Left ventricle myocardium superior (tissue), 1 donor: ENCODE data around the gene GNA12. TPM values are rescaled to one million over a fixed set of nuclear protein-coding genes. Genes with fewer than 3 reads are reported as not detected.
"Not testable (repeated sequence)": the region's sequence is repeated elsewhere in the genome, so short reads cannot be mapped to it uniquely, and the experiment has no call there.

Experiments
- ATAC-seq: fragments of 200-7000 bp; cut with Tn5 transposase; one replicate; pipeline ENCODE4 v1.9.1; 2020; ENCODE audit warnings: mild to moderate bottlenecking, moderate library complexity
- DNase-seq: peaks from one replicate; pipeline ENCODE4 v3.0.0-alpha.2; 2020
- intact Hi-C: fragments of 100-400 bp; cut with micrococcal nuclease; formaldehyde crosslinking; loops from one replicate; pipeline ENCODE4 v1.11.0; 2022
- total RNA-seq: library from RNA; stranded (reverse); fragmentation: NEBNext Ultra II Directional; extraction: Animal tissue kit (Norgen Biotek cat#: 25700); gene quantifications from one replicate; pipeline ENCODE4 v1.2.1, GENCODE V29; 2021
- donor health status: DM: no; HTN: yes; CAD: no; lungs with severe emphysema.

Gene GNA12
- total RNA-seq, 1 donor from 2014 or later: 40.4 TPM

DNA sequence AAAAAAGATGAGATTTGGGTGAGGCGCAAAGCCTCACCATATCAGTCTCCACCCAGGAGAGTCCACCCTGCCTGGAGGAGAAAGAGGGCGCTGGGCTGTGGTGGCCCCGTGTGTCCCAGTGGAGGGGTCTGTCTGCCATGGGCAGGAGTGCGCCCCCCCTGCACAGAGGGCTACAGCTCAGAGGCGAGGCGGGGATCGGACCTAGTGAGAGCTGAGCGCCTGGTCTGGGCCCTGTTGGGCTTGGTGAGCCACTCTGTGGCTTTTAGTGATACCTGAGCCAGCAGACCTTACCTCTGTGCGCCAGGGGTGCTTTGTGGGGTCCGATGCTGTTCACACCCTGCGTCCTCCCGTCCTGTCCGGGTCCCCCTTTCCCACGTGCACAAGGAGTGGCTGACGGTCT is 25.9 kb upstream of the GNA12 start:
- intact Hi-C loops: no loop called here
- DNase-seq (no peak), ATAC-seq (no peak)

DNA sequence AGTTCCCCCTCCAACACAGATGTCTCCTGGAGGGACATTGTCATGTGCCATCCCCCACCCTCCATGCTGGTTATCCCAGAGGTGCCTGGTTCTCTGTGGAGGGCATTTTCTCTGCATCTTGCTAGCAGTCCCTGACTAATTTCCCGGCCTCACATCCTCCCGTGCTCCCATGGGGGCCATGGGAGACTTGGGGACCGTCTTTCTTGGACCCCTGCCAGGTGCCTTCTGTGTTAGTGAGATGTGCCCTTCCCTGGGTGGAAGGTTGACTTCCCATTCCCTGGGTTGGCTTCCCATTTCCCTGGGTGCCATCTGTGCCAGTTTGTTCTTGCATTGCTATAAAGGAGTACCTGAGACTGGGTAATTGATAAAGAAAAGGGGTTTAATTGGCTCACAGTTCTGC is 22.5 kb upstream of the GNA12 start:
- DNase-seq (no peak), ATAC-seq (no peak)
- intact Hi-C loops: no loop called here

DNA sequence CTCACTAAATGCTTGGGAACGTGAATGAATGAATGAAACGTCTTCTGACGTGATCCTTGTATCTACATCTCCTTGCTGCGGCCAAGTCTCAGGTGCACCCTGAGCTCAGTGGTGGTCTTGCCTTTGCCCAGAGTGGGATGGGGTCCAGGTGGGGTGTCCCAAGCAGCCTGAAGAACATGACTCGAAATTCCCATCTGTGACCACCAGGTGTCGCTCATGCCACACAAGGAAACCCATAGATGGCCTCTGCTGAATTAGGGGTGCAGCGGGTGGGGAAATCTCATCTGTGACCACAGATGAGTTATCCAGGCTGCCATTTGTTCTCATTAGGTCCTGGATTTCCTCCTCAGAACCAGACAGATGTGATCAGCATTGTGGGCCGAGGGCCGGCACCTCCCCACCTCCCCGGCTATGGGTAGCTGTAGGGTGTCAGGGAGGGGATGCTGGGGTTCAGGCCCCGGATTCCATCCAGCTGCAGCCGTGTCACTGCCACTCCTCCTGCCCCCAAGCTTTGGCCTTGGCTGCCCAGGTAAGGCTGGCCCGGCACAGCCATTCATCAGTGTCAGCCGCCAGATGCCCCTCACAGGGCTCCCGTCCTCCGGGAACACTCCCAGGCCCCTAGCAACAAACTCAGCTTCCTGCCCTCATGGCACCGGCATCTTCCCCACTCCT is 21.0 kb upstream of the GNA12 start:
- peak; percentile 70 for DNase-seq
- intact Hi-C loops: no loop called here
- peak; percentile 47 for ATAC-seq

DNA sequence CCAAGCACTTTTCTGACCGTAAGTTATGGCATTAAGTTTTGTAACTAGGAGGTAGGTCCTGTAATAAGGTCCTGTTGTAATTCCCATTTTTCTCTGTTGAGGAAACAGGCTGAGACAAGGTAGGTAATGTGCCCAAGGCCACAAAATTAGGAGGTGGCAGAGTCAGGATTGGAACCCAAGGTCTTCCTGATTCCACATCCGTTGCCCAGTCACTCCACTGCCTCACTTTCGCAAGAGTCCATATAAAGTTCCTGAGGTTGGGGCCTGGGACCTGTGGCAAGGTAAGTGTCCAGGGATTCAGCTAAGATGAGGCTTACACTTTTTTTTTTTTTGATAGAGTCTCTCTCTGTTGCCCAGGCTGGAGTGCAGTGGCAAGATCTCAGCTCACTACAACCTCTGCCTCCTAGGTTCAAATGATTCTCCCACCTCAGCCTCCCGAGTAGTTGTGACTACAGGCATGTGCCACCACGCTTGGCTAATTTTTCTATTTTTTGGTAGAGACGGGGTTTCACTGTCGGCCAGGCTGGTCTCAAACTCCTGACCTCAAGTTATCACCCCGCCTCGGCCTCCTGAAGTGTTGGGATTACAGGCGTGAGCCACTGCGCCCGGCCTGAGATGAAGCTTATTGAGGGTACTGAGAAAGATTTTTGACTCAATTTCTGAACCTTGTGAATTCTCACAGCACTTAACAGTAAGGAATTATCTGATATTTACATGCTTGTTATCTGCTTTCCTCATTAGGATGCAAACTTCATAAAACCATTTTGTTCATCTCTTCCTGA is 20.3 kb upstream of the GNA12 start:
- no peak for DNase-seq
- intact Hi-C loops: no loop called here

DNA sequence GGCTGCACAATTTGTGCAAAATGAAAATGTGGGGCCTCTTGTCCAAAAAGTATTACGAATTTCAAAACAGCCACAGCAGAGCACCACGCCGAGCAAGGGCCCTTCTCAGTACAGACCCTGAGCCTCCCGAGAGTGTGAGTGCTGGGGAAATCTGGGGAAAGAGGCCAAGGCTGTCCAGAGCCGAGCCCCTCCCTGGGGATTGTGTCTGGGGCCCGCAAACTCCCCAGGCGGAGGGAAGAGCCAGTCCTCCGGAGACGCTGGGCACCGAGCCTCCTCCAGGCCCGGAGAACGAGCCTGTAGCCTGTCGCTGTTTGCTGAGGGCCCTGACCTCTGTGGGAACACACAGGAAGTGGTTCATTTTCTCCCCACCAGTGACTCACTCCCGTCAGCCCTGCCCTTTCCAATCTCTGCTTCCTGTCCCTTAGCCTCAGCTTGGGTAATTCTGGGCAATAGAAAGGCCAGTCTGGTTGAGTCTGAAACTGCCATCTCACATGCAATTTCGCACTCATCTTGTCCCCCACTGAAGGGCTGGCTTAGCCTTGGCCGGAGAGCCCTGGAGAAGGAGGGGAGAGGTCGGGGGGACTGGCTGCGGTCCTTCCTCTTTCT is 19.5 kb upstream of the GNA12 start:
- DNase-seq: peak; percentile 84
- intact Hi-C loops: no loop called here
- peak; percentile 96 for ATAC-seq

More for the DNA sequence above, 20.3 kb upstream of the GNA12 start:
- ATAC-seq: no peak

DNA sequence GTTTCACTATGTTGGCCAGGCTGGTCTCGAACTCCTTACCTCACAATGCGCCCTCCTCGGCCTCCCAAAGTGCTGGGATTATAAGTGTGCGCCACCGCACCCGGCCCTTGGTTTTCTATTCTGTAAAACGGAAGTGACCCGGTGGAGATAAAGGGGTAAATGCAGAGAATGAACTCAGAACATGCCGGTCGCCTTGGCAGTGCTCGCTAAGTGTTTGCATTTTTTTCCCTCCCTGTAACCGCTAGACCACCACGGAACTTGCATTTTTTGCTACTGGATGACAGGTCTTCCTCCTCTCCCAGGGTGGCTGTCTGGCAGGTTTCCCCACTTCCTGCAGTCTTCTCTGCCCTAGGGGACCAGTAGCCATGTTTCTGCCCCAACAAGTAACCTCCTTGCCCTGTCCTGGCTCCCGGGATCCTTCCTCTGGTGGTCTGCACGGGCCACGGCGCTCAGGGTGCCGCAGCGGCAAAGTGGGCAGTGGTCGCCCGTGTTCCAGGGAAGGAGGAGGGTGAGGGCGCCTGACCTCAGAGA is 18.8 kb upstream of the GNA12 start:
- intact Hi-C loops: no loop called here
- DNase-seq (no peak), ATAC-seq (no peak)

DNA sequence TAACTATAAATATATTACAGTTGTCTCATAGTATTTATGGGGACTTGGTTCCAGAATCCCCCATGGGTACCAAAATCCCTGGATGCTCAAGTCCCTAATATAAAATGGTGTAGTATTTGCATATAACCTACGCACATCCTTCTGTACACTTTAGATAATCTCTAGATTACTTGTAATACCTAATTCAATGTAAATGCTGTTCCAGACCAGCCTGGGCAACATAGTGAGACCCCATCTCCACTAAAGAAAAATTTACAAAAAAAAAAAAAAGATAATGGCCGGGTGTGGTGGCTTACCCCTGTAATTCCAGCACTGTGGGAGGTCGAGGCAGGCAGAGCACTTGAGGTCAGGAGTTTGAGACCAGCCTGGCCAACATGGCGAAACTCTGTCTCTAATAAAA is 17.4 kb upstream of the GNA12 start:
- intact Hi-C loops: no loop called here
- ATAC-seq (no peak), DNase-seq (no peak)

DNA sequence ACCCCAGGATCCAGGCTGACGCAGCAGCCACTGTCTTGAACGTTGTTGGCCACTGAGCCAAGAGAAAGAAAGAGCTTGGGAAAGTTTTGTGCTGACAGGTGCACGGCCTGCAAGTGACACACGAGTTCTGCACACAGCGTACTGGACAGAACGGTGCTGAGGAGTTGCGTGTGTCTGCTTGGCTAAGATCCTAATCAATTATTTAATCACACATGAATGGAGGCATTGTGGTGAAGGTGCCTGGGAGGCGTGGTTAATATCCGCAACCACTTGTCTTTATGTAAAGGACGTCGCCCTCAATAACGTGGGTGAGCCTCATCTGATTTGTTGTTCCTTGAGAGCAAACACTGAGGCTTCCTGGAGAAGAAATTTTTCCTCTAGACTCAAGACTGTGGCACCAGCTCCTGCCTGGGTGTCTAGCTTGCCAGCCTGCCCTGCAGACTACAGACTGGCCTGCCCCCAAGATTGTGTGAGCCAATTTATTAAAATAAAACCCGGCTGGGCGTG is 16.6 kb upstream of the GNA12 start:
- intact Hi-C loops: no loop called here
- ATAC-seq: no peak
- no peak for DNase-seq

DNA sequence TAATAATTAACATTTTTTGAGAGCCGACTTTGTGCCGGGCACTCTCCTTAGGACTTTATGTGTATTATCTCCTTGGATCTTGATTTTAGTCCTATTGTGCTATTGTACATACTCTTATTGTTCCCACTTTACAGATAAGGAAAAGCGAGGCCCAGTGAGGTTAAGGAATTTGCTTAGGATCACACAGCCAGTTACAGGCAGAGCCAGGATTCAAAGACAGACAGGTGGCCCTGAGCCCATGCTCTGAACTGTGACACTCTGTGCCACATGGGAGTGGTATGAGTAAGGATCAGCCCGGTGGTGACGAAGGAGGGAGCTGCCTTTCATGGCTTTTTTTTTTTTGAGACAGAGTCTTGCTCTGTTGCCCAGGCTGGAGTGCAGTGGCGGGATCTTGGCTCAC is 15.8 kb upstream of the GNA12 start:
- ATAC-seq: no peak
- DNase-seq: no peak
- intact Hi-C loops: no loop called here

DNA sequence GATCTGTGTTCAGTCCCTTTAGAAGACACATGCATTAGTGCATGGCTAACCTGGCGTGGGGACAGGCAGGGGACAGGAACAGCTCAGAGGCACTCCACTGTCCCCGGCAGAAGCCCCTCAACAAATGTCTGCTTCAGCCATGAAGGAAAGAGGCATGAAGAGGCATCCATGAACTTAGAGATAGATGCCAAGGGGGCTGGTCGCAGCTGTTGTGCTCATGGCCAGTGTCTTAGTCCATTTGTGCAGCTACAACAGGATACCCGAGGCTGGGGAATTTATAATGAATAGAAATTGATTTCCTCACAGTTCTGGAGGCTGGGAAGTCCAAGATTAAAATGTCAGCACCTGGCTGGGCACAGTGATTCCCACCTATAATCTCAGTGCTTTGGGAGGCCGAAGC is 14.5 kb upstream of the GNA12 start:
- DNase-seq (no peak), ATAC-seq (no peak)
- intact Hi-C loops: no loop called here

DNA sequence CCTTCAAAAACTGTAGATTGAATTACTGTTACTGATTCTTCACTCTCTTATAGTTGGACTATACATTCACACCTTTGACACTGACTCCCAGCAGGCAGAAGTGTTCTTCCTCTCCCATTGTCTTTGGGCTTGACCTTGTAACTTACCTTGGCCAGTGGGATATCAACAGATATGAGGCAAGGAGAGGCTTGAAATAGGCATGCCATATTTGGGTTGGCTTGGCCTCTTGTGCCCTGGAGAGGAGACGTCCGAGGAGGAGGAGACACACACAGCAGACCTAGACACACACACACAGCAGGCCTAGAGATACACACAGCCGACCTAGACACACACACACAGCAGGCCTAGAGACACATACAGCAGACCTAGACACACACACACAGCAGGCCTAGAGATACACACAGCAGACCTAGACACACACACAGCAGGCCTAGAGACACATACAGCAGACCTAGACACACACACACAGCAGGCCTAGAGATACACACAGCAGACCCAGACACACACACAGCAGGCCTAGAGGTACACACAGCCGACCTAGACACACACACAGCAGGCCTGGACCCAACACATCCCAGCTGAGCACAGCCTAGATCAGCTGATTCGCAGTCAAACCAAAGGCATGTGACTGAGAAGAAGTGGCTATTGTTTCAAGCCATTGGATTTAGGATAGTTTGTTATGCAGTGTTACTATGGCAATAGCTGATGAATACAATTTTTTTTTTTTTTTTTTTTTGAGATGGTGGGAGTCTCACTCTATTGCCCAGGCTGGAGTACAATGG is 12.5 kb upstream of the GNA12 start:
- DNase-seq (no peak), ATAC-seq (peak; percentile 85)
- intact Hi-C loops: no loop called here

DNA sequence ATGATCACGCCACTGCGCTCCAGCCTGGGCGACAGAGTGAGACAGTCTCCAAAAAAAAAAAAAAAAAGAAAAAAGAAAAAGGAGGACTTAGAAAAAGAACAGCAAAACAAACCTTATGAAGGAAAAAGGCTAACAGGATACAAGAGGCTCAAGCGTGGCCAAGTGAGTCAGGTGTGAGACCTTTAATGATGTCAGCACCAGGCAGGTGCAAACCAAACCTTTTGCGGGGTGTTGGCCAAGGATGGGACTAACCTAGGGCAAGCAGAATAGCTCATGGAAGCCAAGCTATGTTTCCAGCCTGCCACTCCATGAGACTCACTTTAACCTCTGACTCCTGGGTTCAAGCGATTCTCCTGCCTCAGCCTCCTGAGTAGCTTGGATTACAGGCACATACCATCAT is 11.3 kb upstream of the GNA12 start:
- ATAC-seq (no peak), DNase-seq (no peak)
- intact Hi-C loops: no loop called here

DNA sequence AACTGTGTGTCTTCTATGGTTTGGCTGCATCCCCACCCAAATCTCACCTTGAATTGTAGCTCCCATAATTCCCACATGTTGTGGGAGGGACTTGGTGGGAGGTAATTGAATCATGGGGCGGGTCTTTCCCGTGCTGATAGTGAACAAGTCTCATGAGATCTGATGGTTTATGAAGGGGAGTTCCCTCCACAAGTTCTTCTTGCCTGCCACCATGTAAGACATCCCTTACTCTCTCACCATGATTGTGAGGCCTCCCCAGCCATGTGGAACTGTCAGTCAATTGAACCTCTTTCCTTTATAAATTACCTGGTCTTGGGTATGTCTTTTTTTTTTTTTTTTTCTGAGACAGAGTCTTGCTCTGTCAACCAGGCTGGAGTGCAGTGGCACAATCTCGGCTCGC is 9.4 kb upstream of the GNA12 start:
- ATAC-seq, DNase-seq, intact Hi-C loops: not testable (repeated sequence)

DNA sequence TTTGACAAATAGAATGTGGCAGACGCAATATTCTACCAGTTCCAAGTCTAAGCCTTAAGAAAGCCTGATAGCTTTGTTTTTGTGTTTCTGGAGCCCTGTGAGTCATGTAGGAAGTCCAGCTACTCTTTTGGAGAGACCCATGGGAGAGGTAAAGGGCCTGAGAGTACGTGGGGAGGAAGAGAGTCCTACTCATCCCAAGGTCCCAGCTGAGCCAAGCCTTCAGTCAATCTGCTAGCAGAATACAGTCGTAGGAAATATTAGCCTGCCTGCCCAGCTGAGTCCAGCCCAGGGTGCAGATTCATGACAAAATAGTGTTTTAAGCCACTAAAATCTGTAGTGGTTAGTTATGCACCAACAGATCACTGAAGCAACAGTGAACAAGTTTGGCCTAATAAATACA is 9.0 kb upstream of the GNA12 start:
- DNase-seq (no peak), ATAC-seq (peak; percentile 82)
- intact Hi-C loops: no loop called here

DNA sequence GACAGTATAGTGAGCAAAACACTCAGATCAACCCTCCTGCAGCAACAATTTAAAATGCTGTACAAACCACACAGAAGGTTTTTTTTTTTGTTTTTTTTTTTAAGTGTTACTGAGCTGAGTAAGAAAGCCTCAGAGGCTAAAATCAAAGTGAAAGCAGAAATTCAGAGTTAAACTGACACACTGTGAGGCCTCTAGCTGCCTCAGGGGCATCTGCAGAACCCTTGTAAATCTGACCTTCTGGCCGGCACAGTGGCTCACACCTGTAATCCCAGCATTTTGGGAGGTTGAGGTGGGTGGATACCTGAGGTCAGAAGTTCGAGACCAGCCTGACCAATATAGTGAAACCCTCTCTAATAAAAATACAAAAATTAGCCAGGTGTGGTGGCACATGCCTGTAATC is 7.4 kb upstream of the GNA12 start:
- no peak for DNase-seq
- ATAC-seq: no peak
- intact Hi-C loops: no loop called here

DNA sequence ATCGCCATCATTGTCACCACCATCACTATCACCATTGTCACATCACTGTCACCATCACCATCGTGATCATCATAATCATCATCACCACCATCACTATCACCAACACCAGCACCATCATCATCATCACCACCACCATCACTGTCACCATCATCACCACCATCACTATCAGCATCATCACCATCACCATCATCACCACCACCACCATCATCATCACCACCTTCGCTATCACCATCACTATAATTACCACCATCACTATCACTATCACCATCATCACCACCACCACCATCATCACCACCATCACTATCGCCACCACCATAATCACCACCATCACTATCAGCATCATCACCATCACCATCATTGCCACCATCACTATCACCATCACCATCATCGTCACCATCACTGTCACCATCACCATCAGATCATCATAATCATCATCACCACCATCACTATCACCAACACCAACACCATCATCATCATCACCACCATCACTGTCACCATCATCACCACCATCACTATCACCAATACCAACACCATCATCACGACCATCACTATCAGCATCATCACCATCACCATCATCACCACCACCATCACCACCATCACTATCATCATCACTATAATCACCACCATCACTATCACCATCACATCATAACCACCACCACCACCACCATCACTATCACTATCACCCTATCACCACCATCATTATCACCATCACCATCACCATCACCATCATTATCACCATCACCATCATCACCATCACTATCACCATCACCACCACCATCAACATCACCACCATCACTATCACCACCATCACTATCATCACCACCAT is 6.0 kb upstream of the GNA12 start:
- ATAC-seq (no peak), DNase-seq (no peak)
- intact Hi-C loops: loop anchor here (10.0 kb wide), 1 partner anchor 85 kb away; no protein-coding TSS in a partner anchor

DNA sequence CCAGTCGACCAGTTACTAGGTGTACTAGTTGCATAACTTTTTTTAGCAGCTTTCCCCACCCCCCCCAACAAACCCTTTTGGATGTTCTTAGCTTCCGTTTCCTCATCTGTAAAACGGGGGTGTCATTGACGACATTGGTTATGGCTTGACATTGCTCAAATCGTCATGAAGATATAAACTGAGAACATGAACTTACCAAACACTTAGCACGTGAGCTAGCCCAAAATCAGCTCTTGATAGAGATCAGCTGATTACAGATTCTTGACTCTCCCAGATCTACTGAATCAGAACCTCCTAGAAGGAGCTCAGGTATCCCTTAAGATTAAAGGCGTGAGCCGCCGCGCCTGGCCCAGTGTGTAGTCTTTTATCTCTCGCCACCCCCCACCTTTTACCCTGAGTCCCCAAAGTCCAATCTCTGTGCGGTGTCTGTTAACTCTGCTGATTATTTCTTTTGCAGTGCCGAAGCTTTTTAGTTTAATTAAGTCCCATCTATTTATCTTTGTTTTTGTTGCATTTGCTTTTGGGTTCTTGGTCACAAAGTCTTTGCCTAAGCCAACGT is 1.0 kb upstream of the GNA12 start:
- intact Hi-C loops: loop anchor here (10.0 kb wide), 1 partner anchor 80 kb away; no protein-coding TSS in a partner anchor
- DNase-seq: no peak
- no peak for ATAC-seq

DNA sequence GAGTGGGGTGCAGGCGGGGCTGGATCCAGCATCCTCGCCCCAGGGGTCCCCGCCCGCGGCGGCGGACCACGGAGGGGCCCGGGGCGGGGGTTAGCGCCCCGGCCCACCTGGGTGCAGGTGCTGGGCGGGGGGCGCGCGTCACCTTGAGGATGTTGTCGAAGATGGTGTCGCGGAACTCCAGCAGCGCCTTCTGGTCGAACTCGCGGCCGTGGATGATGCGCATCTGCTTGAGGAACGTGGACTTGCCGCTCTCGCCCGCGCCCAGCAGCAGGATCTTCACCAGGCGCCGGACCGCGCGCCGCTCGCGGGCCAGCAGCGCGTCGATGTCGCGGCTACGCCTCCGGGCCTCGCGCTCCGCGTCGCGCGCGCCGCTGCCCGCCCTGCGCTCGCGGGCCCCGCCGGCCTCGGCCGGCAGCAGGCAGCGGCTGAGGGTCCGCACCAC is 376 bp downstream of the GNA12 start:
- peak; percentile 61 for DNase-seq
- intact Hi-C loops: loop anchor here (10.0 kb wide), 1 partner anchor 79 kb away; no protein-coding TSS in a partner anchor

More for the DNA sequence above, 376 bp downstream of the GNA12 start:
- ATAC-seq: no peak
